Trophoblast cell (in vitro differentiated cells and primary cell): ENCODE data around the gene S100A16.
"Not testable (repeated sequence)": the region's sequence is repeated elsewhere in the genome, so short reads cannot be mapped to it uniquely, and the experiment has no call there.

ENCODE experiments used
- DNase-seq, 2 donors: peaks; one replicate each; pipeline ENCODE4 v3.0.0-alpha.2; 2016
- H2AFZ ChIP-seq: 2 replicates; pipeline ENCODE4 v1.6.1; 2013; ENCODE audit warnings: low read length, moderate library complexity, mild to moderate bottlenecking; ENCODE audit not compliant: insufficient read depth, poor library complexity
- H2AK5ac ChIP-seq: 2 replicates; pipeline ENCODE4 v1.6.1; 2013; ENCODE audit warnings: mild to moderate bottlenecking, low read length
- H2BK120ac ChIP-seq: 2 replicates; pipeline ENCODE4 v1.6.1; 2013; ENCODE audit warnings: low read length, mild to moderate bottlenecking, moderate library complexity; ENCODE audit not compliant: insufficient read depth, poor library complexity
- H2BK12ac ChIP-seq: 2 replicates; pipeline ENCODE4 v1.6.1; 2013; ENCODE audit warnings: mild to moderate bottlenecking, low read length, moderate library complexity
- H2BK5ac ChIP-seq: 2 replicates; pipeline ENCODE4 v1.6.1; 2013; ENCODE audit warnings: low read length, low read depth, moderate library complexity, mild to moderate bottlenecking; ENCODE audit not compliant: poor library complexity
- H3K14ac ChIP-seq: 2 replicates; pipeline ENCODE4 v1.6.1; 2013; ENCODE audit warnings: mild to moderate bottlenecking, low read length
- H3K18ac ChIP-seq: 2 replicates; pipeline ENCODE4 v1.6.1; 2013; ENCODE audit warnings: mild to moderate bottlenecking, low read length
- H3K23ac ChIP-seq: 2 replicates; pipeline ENCODE4 v1.6.1; 2013; ENCODE audit warnings: low read length
- H3K27ac ChIP-seq: 2 replicates; pipeline ENCODE4 v1.5.1; 2013; ENCODE audit warnings: low read depth, mild to moderate bottlenecking, inconsistent platforms, low read length, moderate library complexity
- H3K27me3 ChIP-seq: 2 replicates; pipeline ENCODE4 v1.6.1; 2013; ENCODE audit warnings: inconsistent platforms, mild to moderate bottlenecking, low read length, moderate library complexity; ENCODE audit not compliant: insufficient read depth
- H3K36me3 ChIP-seq, 2 experiments: 1 replicate in 1 of 2; 2 replicates in 1 of 2; pipeline ENCODE4 v1.6.1; 2013; ENCODE audit warnings: low read length in 2 of 2, mild to moderate bottlenecking in 2 of 2, moderate library complexity in 1 of 2; ENCODE audit not compliant: insufficient read depth in 2 of 2, control insufficient read depth in 1 of 2
- H3K4ac ChIP-seq: 2 replicates; pipeline ENCODE4 v1.6.1; 2013; ENCODE audit warnings: low read depth, mild to moderate bottlenecking, low read length, moderate library complexity
- H3K4me1 ChIP-seq, 2 experiments: 1 replicate in 1 of 2; 2 replicates in 1 of 2; pipeline ENCODE4 v1.6.1; 2013; ENCODE audit warnings: low read length in 2 of 2, mild to moderate bottlenecking in 2 of 2, moderate library complexity in 1 of 2; ENCODE audit not compliant: insufficient read depth in 2 of 2, control insufficient read depth in 1 of 2
- H3K4me2 ChIP-seq: 2 replicates; pipeline ENCODE4 v1.6.1; 2013; ENCODE audit warnings: inconsistent platforms, mild to moderate bottlenecking, low read length, moderate library complexity
- H3K4me3 ChIP-seq: 2 replicates; pipeline ENCODE4 v1.5.1; 2013; ENCODE audit warnings: mild to moderate bottlenecking, low read depth, low read length, inconsistent platforms
- H3K79me1 ChIP-seq: one replicate; pipeline ENCODE4 v1.6.1; 2013; ENCODE audit warnings: low read length
- H3K79me2 ChIP-seq: 2 replicates; pipeline ENCODE4 v1.6.1; 2013; ENCODE audit warnings: low read length, mild to moderate bottlenecking; ENCODE audit not compliant: control insufficient read depth, insufficient read depth, poor library complexity
- H3K9ac ChIP-seq: 2 replicates; pipeline ENCODE4 v1.6.1; 2013; ENCODE audit warnings: mild to moderate bottlenecking, low read length
- H3K9me3 ChIP-seq: 2 replicates; pipeline ENCODE4 v1.6.1; 2013; ENCODE audit warnings: low read depth, mild to moderate bottlenecking, control low read depth, inconsistent platforms, low read length; ENCODE audit not compliant: insufficient read depth
- H4K12ac ChIP-seq: 2 replicates; pipeline ENCODE4 v1.6.1; 2013; ENCODE audit warnings: low read depth, mild to moderate bottlenecking, low read length, moderate library complexity
- H4K8ac ChIP-seq: 2 replicates; pipeline ENCODE4 v1.6.1; 2013; ENCODE audit warnings: low read depth, mild to moderate bottlenecking, low read length, moderate library complexity
- H4K91ac ChIP-seq: one replicate; pipeline ENCODE4 v1.6.1; 2013; ENCODE audit warnings: low read depth, mild to moderate bottlenecking, low read length, moderate library complexity
- WGBS: extraction: QIAGEN DNeasy Blood & Tissue Kit; methylation state at CpG from one replicate; pipeline ENCODE4 v1.1.7; 2013; ENCODE audit warnings: missing lambda C conversion rate; ENCODE audit not compliant: insufficient read length, insufficient coverage; ENCODE audit errors: extremely low coverage; 5-methylcytosine and 5-hydroxymethylcytosine counted together

Gene S100A16

GRCh38 chr1:153577138-153577537, 35.8 kb downstream of the S100A16 start:
- DNase-seq: no peak
- Histone ChIP-seq H2BK12ac (peak overlapping the region; percentile 74), H2BK5ac (no peak overlapping the region), H3K27ac (no peak overlapping the region), H3K9me3 (peaks cover 4% of the 10 kb centered on the region), H3K9ac (no peak overlapping the region), H3K36me3 (no peaks in the 10 kb centered on the region), H3K27me3 (no peaks in the 10 kb centered on the region), H4K8ac (no peak overlapping the region), H4K12ac (no peak overlapping the region), H2BK120ac (no peak overlapping the region), H2AFZ (no peak overlapping the region), H2AK5ac (peak overlapping the region; percentile 87), H4K91ac (peak overlapping the region; percentile 45), H3K4me2 (no peak overlapping the region), H3K18ac (no peak overlapping the region), H3K23ac (no peak overlapping the region), H3K79me1 (peaks cover 11% of the 10 kb centered on the region), H3K4me1 (peaks cover 7 to 13% of the 10 kb centered on the region in 2 experiments), H3K14ac (no peak overlapping the region), H3K4ac (no peak overlapping the region), H3K79me2 (no peaks in the 10 kb centered on the region), H3K4me3 (no peak overlapping the region)
- no CpG with 5 or more reads among the region's 4 CpGs for WGBS

GRCh38 chr1:153575497-153575896, 37.4 kb downstream of the S100A16 start:
- not testable (repeated sequence) for H3K4ac ChIP-seq, H2BK120ac ChIP-seq

GRCh38 chr1:153575081-153575491, 37.9 kb downstream of the S100A16 start:
- not testable (repeated sequence) for H3K9me3 ChIP-seq, H2BK5ac ChIP-seq, H4K8ac ChIP-seq, DNase-seq, H3K4me2 ChIP-seq, H3K27ac ChIP-seq, H3K14ac ChIP-seq, H2AK5ac ChIP-seq, H2BK12ac ChIP-seq, H4K12ac ChIP-seq, H3K4ac ChIP-seq, H3K23ac ChIP-seq, H4K91ac ChIP-seq, H3K9ac ChIP-seq, H2AFZ ChIP-seq, H3K79me2 ChIP-seq, H3K36me3 ChIP-seq, H3K27me3 ChIP-seq, H2BK120ac ChIP-seq, H3K18ac ChIP-seq, H3K4me3 ChIP-seq
- H3K4me1 ChIP-seq: peaks cover 7 to 13% of the 10 kb centered on the region in 2 experiments
- no CpG with 5 or more reads among the region's 35 CpGs for WGBS
- H3K79me1 ChIP-seq: peaks cover 11% of the 10 kb centered on the region

More at GRCh38 chr1:153575497-153575896, 37.4 kb downstream of the S100A16 start:
- H3K36me3 ChIP-seq, H4K12ac ChIP-seq, H3K9ac ChIP-seq, H3K14ac ChIP-seq, H4K8ac ChIP-seq, H2AFZ ChIP-seq, H2BK5ac ChIP-seq, DNase-seq, H3K27ac ChIP-seq, H3K4me2 ChIP-seq, H3K27me3 ChIP-seq, H4K91ac ChIP-seq, H3K18ac ChIP-seq, H3K23ac ChIP-seq, H2BK12ac ChIP-seq, H3K9me3 ChIP-seq, H3K4me3 ChIP-seq, H2AK5ac ChIP-seq, H3K79me2 ChIP-seq: not testable (repeated sequence)
- Histone ChIP-seq H3K79me1 (peaks cover 11% of the 10 kb centered on the region), H3K4me1 (peaks cover 7 to 13% of the 10 kb centered on the region in 2 experiments)
- no CpG with 5 or more reads among the region's 10 CpGs for WGBS

- no peak overlapping the region for H2BK12ac ChIP-seq
- no peak overlapping the region for H3K18ac ChIP-seq
- H3K79me2 ChIP-seq: no peaks in the 10 kb centered on the region
- H2BK5ac ChIP-seq: no peak overlapping the region
- no peak overlapping the region for H4K8ac ChIP-seq
- H3K79me1 ChIP-seq: peaks cover 18% of the 10 kb centered on the region
- H4K12ac ChIP-seq: no peak overlapping the region
- no peak overlapping the region for H3K23ac ChIP-seq
- no CpG with 5 or more reads among the region's 3 CpGs for WGBS
- H3K4me1 ChIP-seq: peaks cover 10 to 14% of the 10 kb centered on the region in 2 experiments
- peaks cover 4% of the 10 kb centered on the region for H3K9me3 ChIP-seq
- no peak for DNase-seq
- no peak overlapping the region for H2AFZ ChIP-seq
- no peak overlapping the region for H3K9ac ChIP-seq
- no peak overlapping the region for H4K91ac ChIP-seq
- no peaks in the 10 kb centered on the region for H3K27me3 ChIP-seq
- no peaks in the 10 kb centered on the region for H3K36me3 ChIP-seq
- no peak overlapping the region for H3K4me2 ChIP-seq
- H2BK120ac ChIP-seq: no peak overlapping the region
- H3K4me3 ChIP-seq: no peak overlapping the region
- no peak overlapping the region for H3K4ac ChIP-seq
- H3K14ac ChIP-seq: no peak overlapping the region
- no peak overlapping the region for H2AK5ac ChIP-seq
- H3K27ac ChIP-seq: no peak overlapping the region
Observed at GRCh38 chr1:153573351-153573750, 39.6 kb downstream of the S100A16 start.
